H9 (cell line): ENCODE measurements around the gene SH3GLB2. TPM values are rescaled to one million over a fixed set of nuclear protein-coding genes. Genes with fewer than 3 reads are reported as not detected.

ENCODE experiments used
- DNase-seq: peaks from one replicate; pipeline ENCODE4 v3.0.0-alpha.2; 2017
- H2AFZ ChIP-seq: one replicate; pipeline ENCODE4 v1.6.1; 2013; ENCODE audit warnings: mild to moderate bottlenecking, low read length, control low read depth, moderate library complexity
- H2AK5ac ChIP-seq: 2 replicates; pipeline ENCODE4 v1.6.1; 2013; ENCODE audit warnings: low read length, control low read depth, mixed read lengths; ENCODE audit not compliant: insufficient read length
- H2BK120ac ChIP-seq: one replicate; pipeline ENCODE4 v1.6.1; 2013; ENCODE audit warnings: low read depth, mild to moderate bottlenecking, low read length, control low read depth, inconsistent platforms; ENCODE audit not compliant: poor library complexity, severe bottlenecking
- H2BK12ac ChIP-seq: 2 replicates; pipeline ENCODE4 v1.6.1; 2013; ENCODE audit warnings: low read length, control low read depth, mixed read lengths, low read depth; ENCODE audit not compliant: insufficient read length
- H2BK15ac ChIP-seq: 2 replicates; pipeline ENCODE4 v1.6.1; 2013; ENCODE audit warnings: low read depth, low read length, control low read depth
- H2BK20ac ChIP-seq: one replicate; pipeline ENCODE4 v1.6.1; 2013; ENCODE audit warnings: low read depth, mild to moderate bottlenecking, low read length, control low read depth, inconsistent platforms; ENCODE audit not compliant: poor library complexity, severe bottlenecking
- H2BK5ac ChIP-seq: 2 replicates; pipeline ENCODE4 v1.6.1; 2013; ENCODE audit warnings: low read length, control low read depth, mixed read lengths; ENCODE audit not compliant: insufficient read length
- H3K14ac ChIP-seq: 2 replicates; pipeline ENCODE4 v1.6.1; 2013; ENCODE audit warnings: low read length, control low read depth; ENCODE audit not compliant: insufficient read depth
- H3K18ac ChIP-seq: 2 replicates; pipeline ENCODE4 v1.6.1; 2013; ENCODE audit warnings: low read depth, mild to moderate bottlenecking, mixed read lengths, low read length, control low read depth; ENCODE audit not compliant: insufficient read length
- H3K23ac ChIP-seq: 2 replicates; pipeline ENCODE4 v1.6.1; 2013; ENCODE audit warnings: low read length, control low read depth, mixed read lengths, low read depth; ENCODE audit not compliant: insufficient read length
- H3K23me2 ChIP-seq: 2 replicates; pipeline ENCODE4 v1.6.1; 2013; ENCODE audit warnings: low read depth, mild to moderate bottlenecking, mixed read lengths, low read length, control low read depth; ENCODE audit not compliant: insufficient read length, poor library complexity, severe bottlenecking
- H3K27ac ChIP-seq: 2 replicates; pipeline ENCODE4 v1.5.1; 2013; ENCODE audit warnings: low read length, control low read depth, mixed read lengths, low read depth; ENCODE audit not compliant: insufficient read length
- H3K27me3 ChIP-seq: 2 replicates; pipeline ENCODE4 v1.6.1; 2013; ENCODE audit warnings: low read length, control low read depth, inconsistent platforms; ENCODE audit not compliant: insufficient read depth
- H3K4ac ChIP-seq: 2 replicates; pipeline ENCODE4 v1.6.1; 2013; ENCODE audit warnings: low read depth, mild to moderate bottlenecking, control low read depth, inconsistent platforms, low read length, moderate library complexity
- H3K4me1 ChIP-seq: 2 replicates; pipeline ENCODE4 v1.6.1; 2013; ENCODE audit warnings: low read length, control low read depth, inconsistent platforms; ENCODE audit not compliant: insufficient read depth
- H3K4me2 ChIP-seq: 2 replicates; pipeline ENCODE4 v1.6.1; 2013; ENCODE audit warnings: low read length, control low read depth, mixed read lengths; ENCODE audit not compliant: insufficient read length, insufficient read depth
- H3K56ac ChIP-seq: 2 replicates; pipeline ENCODE4 v1.6.1; 2013; ENCODE audit warnings: low read depth, mild to moderate bottlenecking, mixed read lengths, low read length, control low read depth; ENCODE audit not compliant: insufficient read length
- H3K79me1 ChIP-seq: 2 replicates; pipeline ENCODE4 v1.6.1; 2013; ENCODE audit warnings: low read depth, mild to moderate bottlenecking, moderate library complexity, low read length, control low read depth, inconsistent platforms; ENCODE audit not compliant: insufficient read depth, poor library complexity, severe bottlenecking
- H3K79me2 ChIP-seq: 2 replicates; pipeline ENCODE4 v1.6.1; 2013; ENCODE audit warnings: low read length, control low read depth, inconsistent platforms; ENCODE audit not compliant: insufficient read depth
- H3K9ac ChIP-seq: 2 replicates; pipeline ENCODE4 v1.6.1; 2013; ENCODE audit warnings: low read length, control low read depth, mixed read lengths; ENCODE audit not compliant: insufficient read length; ENCODE audit errors: extremely low read depth
- H3K9me3 ChIP-seq: one replicate; pipeline ENCODE4 v1.6.1; 2013; ENCODE audit warnings: low read depth, low read length, inconsistent platforms; ENCODE audit not compliant: control insufficient read depth
- H3T11ph ChIP-seq: one replicate; pipeline ENCODE4 v1.6.1; 2013; ENCODE audit warnings: mild to moderate bottlenecking, low read length, control low read depth, inconsistent platforms
- H4K20me1 ChIP-seq: one replicate; pipeline ENCODE4 v1.6.1; 2013; ENCODE audit not compliant: control insufficient read depth, insufficient read length, insufficient read depth
- H4K5ac ChIP-seq: 2 replicates; pipeline ENCODE4 v1.6.1; 2013; ENCODE audit warnings: low read depth, mild to moderate bottlenecking, mixed read lengths, low read length, control low read depth; ENCODE audit not compliant: insufficient read length
- H4K8ac ChIP-seq: replicated peaks from 2 replicates; pipeline ENCODE4 v1.6.1; 2013; ENCODE audit warnings: low read length, control low read depth, mixed read lengths, low read depth; ENCODE audit not compliant: insufficient read length
- H4K91ac ChIP-seq: 2 replicates; pipeline ENCODE4 v1.6.1; 2013; ENCODE audit warnings: low read depth, mild to moderate bottlenecking, moderate library complexity, mixed read lengths, low read length, control low read depth; ENCODE audit not compliant: insufficient read length
- H3K27ac Mint-ChIP-seq, 3 experiments: 2 replicates in 2 of 3; 3 replicates in 1 of 3; pipeline ENCODE4 v1.8.0; 2020 to 2021; ENCODE audit warnings: mixed read lengths in 3 of 3, mild to moderate bottlenecking in 1 of 3, moderate library complexity in 1 of 3
- H3K27me3 Mint-ChIP-seq: 2 replicates; pipeline ENCODE4 v1.8.0; 2021; ENCODE audit warnings: low read depth, mild to moderate bottlenecking, moderate library complexity, mixed read lengths
- H3K36me3 Mint-ChIP-seq, 3 experiments: 2 replicates in 2 of 3; 3 replicates in 1 of 3; pipeline ENCODE4 v1.8.0; 2020 to 2021; ENCODE audit warnings: low read depth in 3 of 3, mixed read lengths in 3 of 3; ENCODE audit not compliant: insufficient read depth in 1 of 3
- H3K4me1 Mint-ChIP-seq, 2 experiments: 2 replicates each; pipeline ENCODE4 v1.8.0; 2020; ENCODE audit warnings: mixed read lengths in 2 of 2
- H3K4me3 Mint-ChIP-seq, 2 experiments: 2 replicates in 1 of 2; 3 replicates in 1 of 2; pipeline ENCODE4 v1.8.0; 2020 to 2021; ENCODE audit warnings: mild to moderate bottlenecking in 2 of 2, mixed read lengths in 2 of 2, moderate library complexity in 1 of 2
- H3K9me3 Mint-ChIP-seq, 2 experiments: 2 replicates in 1 of 2; 3 replicates in 1 of 2; pipeline ENCODE4 v1.8.0; 2020; ENCODE audit warnings: mild to moderate bottlenecking in 2 of 2, mixed read lengths in 2 of 2, moderate library complexity in 1 of 2
- WGBS: extraction: QIAGEN DNeasy Blood & Tissue Kit; methylation state at CpG from one replicate; pipeline ENCODE4 v1.1.7; 2013; ENCODE audit warnings: missing lambda C conversion rate, low lambda C conversion rate, mixed read lengths; ENCODE audit not compliant: insufficient read length; ENCODE audit errors: extremely low coverage; 5-methylcytosine and 5-hydroxymethylcytosine counted together
- total RNA-seq: library from RNA; stranded (reverse); gene quantifications from 2 replicates; pipeline ENCODE4 v1.2.1, GENCODE V29; 2021
- TF ChIP-seq, protein P1 (sequence below): fragments of 200-600 bp; sonication (generic); conservative IDR thresholded peaks from 3 replicates; pipeline ENCODE4 v1.8.0; 2021; ENCODE audit warnings: antibody characterized with exemption, mild to moderate bottlenecking

The SH3GLB2 gene
- total RNA-seq, 1 experiment from 2014 or later, result 69.5 TPM

DNA sequence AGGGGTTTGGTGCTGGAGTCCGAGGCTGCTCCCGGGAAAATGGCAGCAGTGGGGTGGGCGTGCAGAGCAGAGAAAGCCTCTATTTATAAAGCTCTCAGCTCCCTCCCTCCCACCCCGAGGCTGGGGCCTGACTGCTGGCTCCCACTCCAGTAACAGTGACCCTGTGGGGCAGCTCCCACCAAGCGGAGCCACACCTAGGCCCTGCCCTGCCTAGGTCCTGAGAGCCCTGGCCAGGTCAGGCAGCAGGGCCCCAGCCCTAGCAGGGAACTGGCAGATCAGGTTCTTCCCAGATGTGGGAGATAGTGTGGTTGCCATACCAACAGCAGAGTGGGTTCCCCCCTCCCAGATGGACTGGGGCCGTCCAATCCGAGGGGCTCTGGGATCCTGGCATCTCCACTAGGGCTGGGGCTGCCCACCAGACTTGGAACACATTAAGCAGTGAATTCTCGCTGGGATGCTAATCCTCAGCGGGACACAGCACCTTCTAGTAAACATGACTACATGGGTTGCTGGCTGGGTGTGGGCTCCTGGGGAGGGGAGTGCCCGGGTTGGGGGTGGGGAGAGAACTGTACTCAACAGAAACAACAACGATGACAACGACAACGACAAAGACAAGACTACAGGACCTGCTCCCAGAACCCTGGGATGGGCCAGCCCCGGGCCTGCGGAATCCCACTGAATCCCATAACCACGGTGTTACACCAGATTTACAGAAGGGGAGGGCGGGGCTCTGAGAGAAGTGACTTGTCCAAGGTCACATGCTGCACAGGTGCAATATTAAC is 1.5 kb downstream of the SH3GLB2 start:
- H3K9ac ChIP-seq, result no peak overlapping the region

More for the DNA sequence above, 1.5 kb downstream of the SH3GLB2 start:
- Histone ChIP-seq H3K23ac (no peak overlapping the region), H3K18ac (no peak overlapping the region), H3K9me3 (no peaks in the 10 kb centered on the region), H3K79me2 (peaks cover 2% of the 10 kb centered on the region; the same call in 1 of the 2 replicates), H4K8ac (no peak overlapping the region), H2BK15ac (no peak overlapping the region), H3K23me2 (peaks cover 10% of the 10 kb centered on the region), H4K5ac (no peak overlapping the region), H2BK12ac (no peak overlapping the region), H3K56ac (no peak overlapping the region), H2AFZ (no peak overlapping the region), H3K14ac (no peak overlapping the region), H2BK120ac (no peak overlapping the region), H3T11ph (no peak overlapping the region), H2BK20ac (no peak overlapping the region), H4K20me1 (no peaks in the 10 kb centered on the region), H3K4ac (no peak overlapping the region), H3K4me2 (peak overlapping the region; percentile 26), H2AK5ac (no peak overlapping the region), H3K4me1 (no peaks in the 10 kb centered on the region; the same call in 1 of the 2 replicates), H4K91ac (no peak overlapping the region), H3K27ac (no peak overlapping the region), H2BK5ac (no peak overlapping the region), H3K27me3 (no peaks in the 10 kb centered on the region), H3K79me1 (peaks cover 12% of the 10 kb centered on the region)
- Mint-ChIP-seq H3K36me3 (peaks cover 2 to 5% (median 4%) of the 10 kb centered on the region in 3 experiments; a peak in 6 of 7 replicates), H3K27ac (no peak overlapping the region; a peak in 2 of 7 replicates), H3K9me3 (no peaks in the 10 kb centered on the region), H3K27me3 (no peaks in the 10 kb centered on the region), H3K4me1 (peaks cover 9 to 50% of the 10 kb centered on the region in 2 experiments), H3K4me3 (peak overlapping the region; percentile 76 to 90)
- TF ChIP-seq, protein P1, sequence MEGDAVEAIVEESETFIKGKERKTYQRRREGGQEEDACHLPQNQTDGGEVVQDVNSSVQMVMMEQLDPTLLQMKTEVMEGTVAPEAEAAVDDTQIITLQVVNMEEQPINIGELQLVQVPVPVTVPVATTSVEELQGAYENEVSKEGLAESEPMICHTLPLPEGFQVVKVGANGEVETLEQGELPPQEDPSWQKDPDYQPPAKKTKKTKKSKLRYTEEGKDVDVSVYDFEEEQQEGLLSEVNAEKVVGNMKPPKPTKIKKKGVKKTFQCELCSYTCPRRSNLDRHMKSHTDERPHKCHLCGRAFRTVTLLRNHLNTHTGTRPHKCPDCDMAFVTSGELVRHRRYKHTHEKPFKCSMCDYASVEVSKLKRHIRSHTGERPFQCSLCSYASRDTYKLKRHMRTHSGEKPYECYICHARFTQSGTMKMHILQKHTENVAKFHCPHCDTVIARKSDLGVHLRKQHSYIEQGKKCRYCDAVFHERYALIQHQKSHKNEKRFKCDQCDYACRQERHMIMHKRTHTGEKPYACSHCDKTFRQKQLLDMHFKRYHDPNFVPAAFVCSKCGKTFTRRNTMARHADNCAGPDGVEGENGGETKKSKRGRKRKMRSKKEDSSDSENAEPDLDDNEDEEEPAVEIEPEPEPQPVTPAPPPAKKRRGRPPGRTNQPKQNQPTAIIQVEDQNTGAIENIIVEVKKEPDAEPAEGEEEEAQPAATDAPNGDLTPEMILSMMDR, result no peak
- DNase-seq, result peak; percentile 67
- no CpG with 5 or more reads among the region's 17 CpGs for WGBS
